ENCODE data around the gene VAT1L.

DNA sequence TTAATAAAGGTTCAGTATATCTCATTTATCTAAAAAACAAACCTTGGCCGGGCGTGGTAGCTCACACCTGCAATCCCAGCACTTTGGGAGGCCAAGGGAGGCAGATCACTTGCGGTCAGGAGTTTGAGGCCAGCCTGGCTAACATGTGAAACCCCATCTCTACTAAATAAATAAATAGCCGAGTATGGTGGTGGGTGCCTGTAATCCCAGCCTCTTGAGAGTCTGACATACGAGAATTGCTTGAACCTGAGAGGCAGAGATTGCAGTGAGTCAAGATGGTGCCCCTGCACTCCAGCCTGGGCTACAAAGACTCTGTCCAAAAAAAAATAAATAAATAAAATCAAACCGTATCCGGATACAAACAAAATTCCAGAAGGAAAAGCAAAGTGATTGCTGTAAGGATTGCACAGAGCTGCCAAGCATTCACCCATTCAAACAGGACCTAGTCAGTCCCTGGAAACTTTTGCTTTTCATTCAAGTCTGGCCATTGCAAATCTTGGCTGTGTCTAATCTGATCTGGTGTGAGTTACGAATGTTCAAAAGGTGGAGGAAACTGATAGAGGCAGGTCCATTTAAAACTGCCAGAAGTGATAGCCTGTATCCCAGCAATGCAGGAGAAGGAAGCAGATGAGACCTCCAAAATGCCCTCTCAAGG lies 131.5 kb downstream of the VAT1L start:
- TF ChIP-seq ZNF274 (IDR thresholded peaks at IDR 0.05; ENCODE audit: low read depth, low read length), result no peak
- no peak for TF ChIP-seq SUZ12 (IDR thresholded peaks at IDR 0.05; ENCODE audit: extremely low read depth, insufficient read depth, insufficient read length)

Measured in NT2/D1 (cell line).